Activated CD4-positive, CD25-positive, alpha-beta regulatory T cell treated with anti-CD3 and anti-CD28 coated beads, Interleukin-2, amount 50 U/mL, for 24 hours (primary cell): ENCODE measurements around the gene ZNF556.
A peak's percentile ranks its signal among the peaks of the same experiment; 100 is the strongest.

ENCODE experiments used
- ATAC-seq, 2 donors: fragments of 150-1000 bp; cut with Tn5 transposase; one replicate each; pipeline ENCODE4 v1.10.0; 2021; ENCODE audit warnings: mild to moderate bottlenecking in 1 of 2, moderate library complexity in 1 of 2

The ZNF556 gene

DNA sequence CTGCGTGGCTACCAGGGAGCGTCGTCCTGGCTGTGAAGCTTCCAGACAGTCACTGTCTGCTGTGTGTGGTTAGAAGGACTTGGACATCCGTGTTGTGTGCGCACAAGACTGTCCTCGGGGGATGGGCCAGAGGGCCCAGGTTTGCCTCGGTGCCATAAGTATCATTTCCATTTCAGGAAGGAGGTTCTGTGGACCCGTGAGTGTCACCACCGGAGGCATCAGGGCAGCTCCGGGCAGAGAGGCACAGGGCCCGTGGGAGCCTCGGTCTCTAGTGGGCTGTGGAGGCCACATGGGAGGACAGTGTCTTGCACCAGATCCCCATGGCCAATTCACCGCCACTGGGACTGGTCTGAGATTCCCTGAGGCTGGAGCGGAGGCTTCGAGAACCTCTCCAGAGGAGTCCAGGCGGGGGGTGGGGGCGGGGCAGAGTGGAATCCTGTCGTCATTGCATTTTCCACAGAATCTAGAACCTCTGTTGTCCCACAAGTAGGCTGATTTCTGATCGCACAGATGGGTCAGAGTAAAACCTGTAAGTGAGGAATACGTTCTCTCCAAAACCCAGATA is 39.6 kb downstream of the ZNF556 start:
- ATAC-seq = no peak

DNA sequence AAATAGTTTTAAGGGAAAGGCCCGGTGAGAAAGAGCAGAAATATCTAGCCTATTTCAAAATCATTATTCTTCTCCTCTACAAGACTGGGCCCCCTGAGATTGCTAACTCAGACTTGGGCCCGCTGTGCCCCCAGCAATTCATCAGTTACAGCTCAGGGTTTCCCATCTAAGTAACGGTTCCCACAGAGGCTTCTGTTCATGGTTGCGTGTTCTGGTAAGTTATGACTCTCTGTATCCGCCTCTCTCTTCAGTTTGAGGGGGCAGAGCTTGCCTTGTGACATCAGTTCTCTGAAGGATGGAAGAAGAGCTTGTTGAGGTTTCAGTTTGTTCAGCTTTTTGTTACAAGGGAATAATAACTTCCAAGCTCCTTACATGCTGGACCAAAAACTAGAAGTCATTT is 45.2 kb downstream of the ZNF556 start:
- ATAC-seq = peak in 1 of 2 donors; percentile 43

DNA sequence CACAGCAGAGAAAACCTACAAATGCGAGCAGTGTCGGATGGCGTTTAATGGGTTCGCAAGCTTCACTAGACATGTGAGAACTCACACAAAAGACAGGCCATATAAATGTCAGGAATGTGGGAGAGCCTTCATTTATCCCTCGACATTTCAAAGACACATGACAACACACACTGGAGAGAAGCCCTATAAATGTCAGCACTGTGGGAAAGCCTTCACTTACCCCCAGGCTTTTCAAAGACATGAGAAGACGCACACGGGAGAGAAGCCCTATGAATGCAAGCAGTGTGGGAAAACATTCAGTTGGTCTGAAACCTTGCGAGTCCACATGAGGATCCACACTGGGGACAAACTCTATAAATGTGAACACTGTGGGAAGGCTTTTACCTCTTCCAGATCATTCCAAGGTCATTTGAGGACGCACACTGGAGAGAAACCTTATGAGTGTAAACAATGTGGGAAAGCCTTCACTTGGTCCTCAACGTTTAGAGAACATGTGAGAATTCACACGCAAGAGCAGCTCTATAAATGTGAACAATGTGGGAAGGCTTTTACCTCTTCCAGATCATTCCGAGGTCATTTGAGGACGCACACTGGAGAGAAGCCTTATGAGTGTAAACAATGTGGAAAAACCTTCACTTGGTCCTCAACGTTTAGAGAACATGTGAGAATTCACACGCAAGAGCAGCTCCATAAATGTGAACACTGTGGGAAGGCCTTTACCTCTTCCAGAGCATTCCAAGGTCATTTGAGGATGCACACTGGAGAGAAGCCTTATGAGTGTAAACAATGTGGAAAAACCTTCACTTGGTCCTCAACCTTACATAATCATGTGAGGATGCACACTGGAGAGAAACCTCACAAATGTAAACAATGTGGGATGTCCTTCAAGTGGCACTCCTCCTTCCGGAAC is 50.4 kb downstream of the ZNF556 start:
- ATAC-seq = no peak

DNA sequence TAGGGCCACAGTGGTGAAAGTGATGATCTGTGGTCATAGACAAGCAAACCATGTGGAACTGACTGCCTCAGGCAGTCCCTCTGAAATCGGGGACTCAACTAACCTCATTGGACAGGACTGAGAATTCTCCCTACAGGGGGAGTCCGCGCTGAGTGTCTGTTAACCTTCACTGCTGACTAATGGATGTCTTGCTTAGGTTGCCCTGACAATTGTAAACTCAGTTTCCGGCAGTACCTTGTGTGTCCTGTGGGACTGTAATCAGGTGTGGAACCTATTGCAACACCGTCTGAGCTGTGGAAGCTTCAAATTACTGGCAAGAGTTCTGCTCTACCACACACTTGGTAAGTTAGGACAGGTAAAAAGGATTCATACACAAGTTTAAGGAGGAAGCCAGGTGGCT is 55.9 kb downstream of the ZNF556 start:
- no peak for ATAC-seq

DNA sequence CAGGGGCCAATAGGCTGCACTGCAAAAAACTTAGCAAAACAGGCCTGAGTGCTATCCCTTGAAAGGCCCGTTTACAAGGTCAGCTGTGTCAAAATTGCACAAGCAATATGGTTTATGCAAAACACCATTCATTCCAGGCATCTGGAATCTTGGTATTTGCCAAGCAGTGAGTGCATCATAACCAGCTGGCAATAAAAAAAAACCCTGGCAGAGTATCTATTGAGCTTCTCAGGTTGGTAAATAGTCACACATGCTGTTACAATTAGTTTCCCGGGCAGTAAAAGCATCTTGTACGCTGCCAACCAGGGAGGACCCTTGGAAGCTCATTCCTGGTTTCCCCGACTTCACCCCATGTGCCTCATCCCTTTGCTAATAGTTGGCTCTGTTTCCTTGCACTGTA is 56.4 kb downstream of the ZNF556 start:
- ATAC-seq = no peak

DNA sequence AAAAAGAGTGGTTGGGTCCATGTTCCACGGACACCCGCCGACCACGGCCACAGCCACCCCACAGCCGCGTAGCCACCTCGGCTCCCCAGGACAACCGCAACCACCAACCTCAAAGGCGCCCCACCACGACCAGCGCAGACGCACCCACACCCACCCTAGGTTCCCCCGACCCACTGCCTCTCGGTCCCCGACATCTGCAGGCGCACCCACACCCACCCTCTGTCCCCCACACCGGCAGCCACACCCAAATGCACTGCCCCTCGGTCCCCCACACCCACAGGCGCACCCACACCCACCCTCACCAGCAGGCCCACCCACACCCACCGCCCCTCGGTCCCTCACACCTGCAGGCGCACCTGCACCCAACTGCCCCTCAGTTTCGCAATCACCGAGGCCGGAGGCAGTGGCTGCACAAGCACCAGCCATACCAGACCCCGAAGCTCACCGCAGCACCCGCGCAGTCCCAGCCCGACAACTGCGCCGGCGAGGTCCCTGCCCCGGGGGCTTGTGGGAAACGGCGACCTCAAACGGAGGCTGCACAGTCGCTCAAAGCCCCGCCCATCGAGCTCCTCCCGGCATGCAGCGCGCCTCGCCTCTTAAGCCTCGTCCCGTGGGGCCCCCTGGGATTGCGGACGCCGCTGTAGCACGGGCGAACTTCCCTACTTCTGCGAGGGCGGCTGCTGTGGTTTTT is 59.4 kb downstream of the ZNF556 start:
- no peak for ATAC-seq

DNA sequence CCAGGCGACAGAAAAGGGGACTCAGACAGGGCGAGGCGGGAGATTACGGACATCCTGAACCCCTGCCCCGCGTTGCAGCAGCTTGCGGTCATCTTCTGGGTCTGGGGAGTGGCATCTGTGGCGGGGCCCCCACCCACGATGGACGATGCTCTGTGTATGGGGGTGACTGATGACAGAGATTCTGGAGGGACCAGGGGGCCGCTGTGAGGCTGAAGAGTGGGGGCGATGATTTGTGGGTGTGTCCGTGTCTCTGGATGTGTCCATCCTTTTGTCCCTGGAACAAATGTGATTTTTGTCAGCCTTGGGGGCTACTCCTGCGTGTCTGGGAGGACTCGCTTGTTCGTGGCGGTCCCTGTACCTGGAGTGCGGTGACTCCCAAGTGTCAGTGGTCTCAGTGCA is 59.9 kb downstream of the ZNF556 start:
- ATAC-seq = no peak
